GF-D8 (cell line): Measurements from ENCODE around the gene MOGAT1.
A peak's percentile ranks its signal among the peaks of the same experiment; 100 is the strongest.

Experiments
- DNase-seq: peaks from one replicate; lab custom pipeline; 2025; lab: John Stamatoyannopoulos, UW

The MOGAT1 gene

GRCh38 chr2:222671259-222672067, at the start of gene MOGAT1:
MOGAT1 (plus strand) TSS chr2:222671658; CDS start chr2:222671786, 128 bp downstream.
- DNase-seq, result no peak

- DNase-seq, result no peak
Measured at GRCh38 chr2:222621893-222622292, 49.6 kb upstream of the MOGAT1 start.

GRCh38 chr2:222622910-222623309, 48.5 kb upstream of the MOGAT1 start:
- DNase-seq, result no peak

GRCh38 chr2:222623756-222624309, 47.6 kb upstream of the MOGAT1 start:
- DNase-seq, result no peak

GRCh38 chr2:222627764-222628163, 43.7 kb upstream of the MOGAT1 start:
- DNase-seq, result no peak

GRCh38 chr2:222635295-222635694, 36.2 kb upstream of the MOGAT1 start:
- no peak for DNase-seq

GRCh38 chr2:222637067-222637466, 34.4 kb upstream of the MOGAT1 start:
- DNase-seq, result no peak

GRCh38 chr2:222641336-222641735, 30.1 kb upstream of the MOGAT1 start:
- no peak for DNase-seq

- DNase-seq, result no peak
Measured at GRCh38 chr2:222643134-222643533, 28.3 kb upstream of the MOGAT1 start.

GRCh38 chr2:222646008-222646407, 25.4 kb upstream of the MOGAT1 start:
- no peak for DNase-seq

GRCh38 chr2:222649801-222650200, 21.7 kb upstream of the MOGAT1 start:
- no peak for DNase-seq

GRCh38 chr2:222651718-222652418, 19.6 kb upstream of the MOGAT1 start:
- no peak for DNase-seq

GRCh38 chr2:222652491-222653255, 18.8 kb upstream of the MOGAT1 start:
- DNase-seq, result no peak

- DNase-seq, result no peak
Measured at GRCh38 chr2:222653280-222653679, 18.2 kb upstream of the MOGAT1 start.

GRCh38 chr2:222655787-222656525, 15.5 kb upstream of the MOGAT1 start, which contains the start of gene FARSB:
FARSB (minus strand) TSS chr2:222656092; CDS start chr2:222656073, 19 bp downstream.
- DNase-seq, result peak; percentile 88

GRCh38 chr2:222656526-222657446, 14.7 kb upstream of the MOGAT1 start:
- DNase-seq, result no peak

- DNase-seq, result peak; percentile 15
Measured at GRCh38 chr2:222663479-222663878, 8.0 kb upstream of the MOGAT1 start.

- no peak for DNase-seq
Measured at GRCh38 chr2:222668494-222669154, 2.8 kb upstream of the MOGAT1 start.

- DNase-seq, result no peak
Measured at GRCh38 chr2:222669353-222669752, 2.1 kb upstream of the MOGAT1 start.
